ENCODE results near the gene TMEM95. TPM values are rescaled to one million over a fixed set of nuclear protein-coding genes. Genes with fewer than 3 reads are reported as not detected.

Gene TMEM95
- total and polyA plus RNA-seq, 2 of the 8 experiments (the other 6 are each of a cell fraction or from before 2014, with no cell fraction given), result not detected

DNA sequence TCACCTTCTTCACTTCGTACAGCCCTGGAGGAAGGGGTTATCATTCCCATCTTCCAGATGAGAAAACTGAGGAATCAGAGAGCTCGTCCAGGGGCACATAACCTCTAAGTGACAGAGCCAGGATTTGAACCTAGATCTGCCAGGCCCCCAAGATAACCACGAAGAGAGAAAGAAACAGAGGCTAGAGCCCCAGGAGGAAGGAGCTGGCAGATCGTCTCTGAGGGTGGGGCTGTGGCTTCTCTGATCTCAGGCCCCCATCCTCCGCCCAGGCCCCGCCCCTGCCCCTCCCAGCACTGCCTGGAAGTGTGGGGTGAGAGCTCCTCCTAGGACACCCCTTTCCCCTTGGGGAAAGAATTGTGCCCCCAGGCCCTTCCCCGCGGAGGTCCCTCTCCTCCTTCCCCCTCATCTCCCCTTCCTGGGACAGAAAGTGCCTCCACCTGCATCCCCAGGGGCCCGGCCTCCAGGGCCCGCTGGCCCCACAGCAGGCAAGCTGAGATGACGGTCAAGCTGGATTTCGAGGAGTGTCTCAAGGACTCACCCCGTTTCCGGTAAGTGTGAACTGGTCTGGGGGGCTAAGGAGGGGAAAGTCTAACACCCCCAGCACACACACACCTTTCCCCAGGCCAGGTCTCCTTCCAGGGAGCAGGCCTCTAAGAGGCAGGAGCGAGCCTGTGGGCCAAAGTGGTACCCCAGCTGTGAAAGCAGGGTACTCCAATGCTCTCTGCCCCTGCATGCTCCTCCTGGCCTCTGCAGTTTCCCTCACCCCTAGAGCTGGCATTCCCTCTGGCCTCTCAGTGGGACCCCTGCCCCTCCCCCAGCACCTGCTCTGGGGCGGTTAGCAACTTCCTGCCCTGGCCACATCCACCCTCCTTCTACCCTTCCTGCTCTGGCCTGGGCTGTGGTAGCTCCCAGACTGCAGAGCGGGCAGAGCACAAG lies 18.4 kb upstream of the TMEM95 start, which contains the start of gene ACAP1:
TSS of gene ACAP1 (plus strand) at position 290 of the 936 bp plus-strand sequence. CDS start at position 496, 206 bp downstream.
- Histone ChIP-seq H2AK5ac (ENCODE audit: low read depth, low read length) (peak within 1 kb of the TSS; percentile 71; the same call in 1 of the 2 replicates), H2AFZ (ENCODE audit: low read length) (0 out of 2 replicates have a peak within 1 kb of the TSS, but pooled peaks have one; percentile 6), H3K9ac (replicated peaks in 1 of 4; ENCODE audit: extremely low read depth in 1 of 4, low read depth in 3 of 4, low read length in 3 of 4) (peak within 1 kb of the TSS in 3 of 4 experiments; percentile 48 to 56 (median 51); a peak in 5 of 7 replicates), H3K4ac (replicated peaks; ENCODE audit: insufficient read length, low read depth, low read length) (peak within 1 kb of the TSS; percentile 71), H3K4me3 (ENCODE audit: extremely low read depth in 1 of 4, insufficient read depth in 2 of 4, low read depth in 3 of 4, low read length in 4 of 4) (peak within 1 kb of the TSS in 3 of 4 experiments; percentile 10 to 52 (median 32); a peak in 6 of 8 replicates), H2BK5ac (ENCODE audit: low read depth, low read length) (peak within 1 kb of the TSS; percentile 82), H4K8ac (ENCODE audit: extremely low read depth, insufficient read depth, low read length) (peak within 1 kb of the TSS; percentile 66), H3K27me3 (replicated peaks in 1 of 4; ENCODE audit: control insufficient read depth in 3 of 4, extremely low read depth in 1 of 4, insufficient read depth in 3 of 4, low read length in 3 of 4) (no peaks in the 10 kb centered on the region), H3K23me2 (ENCODE audit: low read depth, low read length) (no peaks in the 10 kb centered on the region; the same call in 1 of the 2 replicates), H3K56ac (replicated peaks; ENCODE audit: insufficient read length, low read depth, low read length) (peak within 1 kb of the TSS; percentile 23), H2BK15ac (ENCODE audit: low read length) (peak within 1 kb of the TSS; percentile 55; the same call in 1 of the 2 replicates), H3K27ac (ENCODE audit: low read depth, low read length) (peak within 1 kb of the TSS; percentile 51; the same call in 1 of the 2 replicates), H3K36me3 (ENCODE audit: control insufficient read depth in 2 of 4, insufficient read depth in 4 of 4, low read length in 3 of 4) (no peaks in the 10 kb centered on the region), H2BK120ac (replicated peaks; ENCODE audit: low read depth, low read length) (peak within 1 kb of the TSS; percentile 78), H2BK12ac (ENCODE audit: low read depth, low read length) (peak within 1 kb of the TSS; percentile 77; the same call in 1 of the 2 replicates), H3K23ac (ENCODE audit: insufficient read length) (no peak within 1 kb of the TSS), H3K4me1 (replicated peaks in 1 of 4; ENCODE audit: control insufficient read depth in 3 of 4, insufficient read depth in 4 of 4, low read length in 3 of 4) (peaks cover 3 to 16% (median 14%) of the 10 kb centered on the region in 4 experiments), H2BK20ac (ENCODE audit: low read length) (peak within 1 kb of the TSS; percentile 98), H4K20me1 (replicated peaks in 1 of 2; ENCODE audit: control insufficient read depth in 1 of 2, insufficient read depth in 2 of 2, low read length in 2 of 2) (no peaks in the 10 kb centered on the region), H4K5ac (ENCODE audit: insufficient read length, low read depth, low read length) (peak within 1 kb of the TSS; percentile 87), H3K79me1 (ENCODE audit: low read depth, low read length) (no peaks in the 10 kb centered on the region), H3K14ac (ENCODE audit: insufficient read length) (no peak within 1 kb of the TSS), H3K79me2 (ENCODE audit: control insufficient read depth in 1 of 2, insufficient read depth in 2 of 2, low read length in 2 of 2) (no peaks in the 10 kb centered on the region), H3K4me2 (ENCODE audit: insufficient read depth in 1 of 2, low read depth in 2 of 2, low read length in 2 of 2) (peak within 1 kb of the TSS; percentile 59 to 82), H4K91ac (replicated peaks; ENCODE audit: insufficient read length, low read length) (peak within 1 kb of the TSS; percentile 81), H3K18ac (ENCODE audit: extremely low read depth, low read length) (peak within 1 kb of the TSS; percentile 72), H3K9me3 (ENCODE audit: insufficient read depth in 2 of 2, low read depth in 1 of 2, low read length in 1 of 2) (no peaks in the 10 kb centered on the region)
- POLR2A ChIA-PET (ENCODE audit: partially characterized antibody), result interaction anchor here (0.7 to 6.9 kb wide), 28 partner anchors 10 to 247 kb away, joined by 3 to 93 read pairs (median 5); partner anchors contain the start of genes GPS2, KCTD11, MPDU1 and NEURL4
- CTCF ChIA-PET (ENCODE audit: partially characterized antibody), result interaction anchor here (0.8 to 6.0 kb wide), 16 partner anchors 9 to 296 kb away, joined by 3 to 82 read pairs (median 6); partner anchors contain the start of genes KCTD11, SLC2A4, SOX15 and TMEM95
- WGBS, 2 experiments (ENCODE audit: extremely low coverage in 1 of 2, insufficient coverage in 1 of 2, insufficient read length in 1 of 2, insufficient replicate concordance in 2 of 2, low coverage in 1 of 2, low lambda C conversion rate in 2 of 2, missing lambda C conversion rate in 1 of 2), result 34% methylated on average over 17 of the region's 17 CpGs; no CpG with 5 or more reads in 1 of the 2 experiments
- peak; percentile 44 to 79 for DNase-seq (ENCODE audit: low read depth in 1 of 2, low spot score in 2 of 2)
- no peak for FAIRE-seq
- TF ChIP-seq HDAC6 (IDR thresholded peaks at IDR 0.05; ENCODE audit: low read depth, low read length) (no peak), TCF12 (IDR thresholded peaks at IDR 0.05; ENCODE audit: low read depth, low read length) (peak; percentile 56; the same call in 1 of the 2 replicates), RFX5 (IDR thresholded peaks at IDR 0.05; ENCODE audit: borderline replicate concordance, low read depth, low read length) (no peak), JUND (IDR thresholded peaks at IDR 0.05; ENCODE audit: low read length) (no peak), PHF8 (conservative IDR thresholded peaks at IDR 0.05; ENCODE audit: low read depth, low read length) (no peak)

Data from H1 (cell line).